T1000 (cell line): ENCODE data around the gene SPSB1.

Experiments used
- DNase-seq: peaks from one replicate; lab custom pipeline; 2025; ENCODE audit warnings: mixed read lengths; lab: John Stamatoyannopoulos, UW

The SPSB1 gene

GRCh38 chr1:9292361-9293240 is at the start of gene SPSB1:
TSS of gene SPSB1 (plus strand) at chr1:9292894. CDS start at chr1:9355892, 62,998 bp downstream.
- peak; percentile 64 for DNase-seq

- no peak for DNase-seq
Measured at GRCh38 chr1:9243066-9243739, 49.5 kb upstream of the SPSB1 start.

DNA sequence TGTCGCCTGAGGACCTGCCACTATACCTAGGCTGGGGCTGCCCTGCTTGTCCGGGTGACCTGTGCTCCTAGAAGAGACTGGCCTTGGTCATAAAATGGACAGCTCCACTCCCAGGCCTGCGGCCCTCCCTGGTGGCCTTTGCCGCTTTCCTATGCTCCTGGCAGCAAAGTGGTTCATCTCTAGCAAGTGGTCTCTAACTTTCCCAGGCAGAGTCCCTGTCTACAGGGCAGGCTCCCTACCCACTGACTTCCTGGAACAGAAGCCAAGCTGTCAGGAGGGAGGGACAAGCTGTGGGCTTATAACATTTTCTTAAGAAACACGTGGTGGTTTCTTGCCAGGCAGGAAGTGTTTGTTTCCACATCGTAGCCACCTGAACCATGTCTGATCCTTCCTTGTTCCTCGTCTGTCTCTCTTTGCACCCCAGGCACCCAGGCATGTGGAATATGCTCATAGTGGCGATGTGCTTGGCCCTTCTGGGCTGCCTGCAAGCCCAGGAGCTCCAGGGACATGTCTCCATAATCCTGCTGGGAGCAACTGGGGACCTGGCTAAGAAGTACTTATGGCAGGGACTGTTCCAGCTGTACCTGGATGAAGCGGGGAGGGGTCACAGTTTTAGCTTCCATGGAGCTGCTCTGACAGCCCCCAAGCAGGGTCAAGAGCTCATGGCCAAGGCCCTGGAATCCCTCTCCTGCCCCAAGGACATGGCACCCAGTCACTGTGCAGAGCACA is 48.0 kb upstream of the SPSB1 start:
- DNase-seq = no peak

DNA sequence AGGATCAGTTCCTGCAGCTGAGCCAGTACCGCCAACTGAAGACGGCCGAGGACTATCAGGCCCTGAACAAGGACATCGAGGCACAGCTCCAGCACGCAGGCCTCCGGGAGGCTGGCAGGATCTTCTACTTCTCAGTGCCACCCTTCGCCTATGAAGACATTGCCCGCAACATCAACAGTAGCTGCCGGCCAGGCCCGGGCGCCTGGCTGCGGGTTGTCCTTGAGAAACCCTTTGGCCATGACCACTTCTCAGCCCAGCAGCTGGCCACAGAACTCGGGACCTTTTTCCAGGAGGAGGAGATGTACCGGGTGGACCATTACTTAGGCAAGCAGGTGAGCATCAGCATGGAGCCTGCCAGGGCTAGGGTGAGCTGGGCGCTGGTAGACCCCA is 47.5 kb upstream of the SPSB1 start:
- DNase-seq = no peak

GRCh38 chr1:9245661-9246060 is 47.0 kb upstream of the SPSB1 start:
- DNase-seq = no peak

- no peak for DNase-seq
Measured at GRCh38 chr1:9246215-9246614, 46.5 kb upstream of the SPSB1 start.

- DNase-seq = no peak
Measured at GRCh38 chr1:9246841-9247785, 45.6 kb upstream of the SPSB1 start.

DNA sequence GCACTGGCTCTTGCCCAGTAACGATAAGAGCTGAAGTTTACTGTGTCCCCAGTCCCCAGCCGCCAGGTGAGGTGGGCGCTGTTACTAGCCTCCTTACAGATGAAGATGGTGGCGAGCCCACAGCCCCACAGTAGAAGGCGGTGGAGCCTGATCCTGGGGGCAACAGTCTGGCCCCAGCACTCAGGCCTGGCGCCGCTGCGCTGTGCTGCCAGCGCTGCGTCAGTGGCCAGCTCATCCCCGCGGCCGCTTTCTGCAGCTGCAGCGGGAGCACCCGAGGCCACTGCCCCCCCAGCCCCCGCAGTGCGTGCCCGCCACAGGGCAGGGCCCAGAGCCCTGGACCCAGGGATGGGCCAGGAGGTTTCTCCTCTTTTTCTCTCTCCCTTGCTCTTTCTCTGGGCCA is 44.8 kb upstream of the SPSB1 start:
- DNase-seq = no peak

- DNase-seq = no peak
Measured at GRCh38 chr1:9248341-9249262, 44.1 kb upstream of the SPSB1 start.

GRCh38 chr1:9249263-9249533 is 43.5 kb upstream of the SPSB1 start:
- DNase-seq = no peak

DNA sequence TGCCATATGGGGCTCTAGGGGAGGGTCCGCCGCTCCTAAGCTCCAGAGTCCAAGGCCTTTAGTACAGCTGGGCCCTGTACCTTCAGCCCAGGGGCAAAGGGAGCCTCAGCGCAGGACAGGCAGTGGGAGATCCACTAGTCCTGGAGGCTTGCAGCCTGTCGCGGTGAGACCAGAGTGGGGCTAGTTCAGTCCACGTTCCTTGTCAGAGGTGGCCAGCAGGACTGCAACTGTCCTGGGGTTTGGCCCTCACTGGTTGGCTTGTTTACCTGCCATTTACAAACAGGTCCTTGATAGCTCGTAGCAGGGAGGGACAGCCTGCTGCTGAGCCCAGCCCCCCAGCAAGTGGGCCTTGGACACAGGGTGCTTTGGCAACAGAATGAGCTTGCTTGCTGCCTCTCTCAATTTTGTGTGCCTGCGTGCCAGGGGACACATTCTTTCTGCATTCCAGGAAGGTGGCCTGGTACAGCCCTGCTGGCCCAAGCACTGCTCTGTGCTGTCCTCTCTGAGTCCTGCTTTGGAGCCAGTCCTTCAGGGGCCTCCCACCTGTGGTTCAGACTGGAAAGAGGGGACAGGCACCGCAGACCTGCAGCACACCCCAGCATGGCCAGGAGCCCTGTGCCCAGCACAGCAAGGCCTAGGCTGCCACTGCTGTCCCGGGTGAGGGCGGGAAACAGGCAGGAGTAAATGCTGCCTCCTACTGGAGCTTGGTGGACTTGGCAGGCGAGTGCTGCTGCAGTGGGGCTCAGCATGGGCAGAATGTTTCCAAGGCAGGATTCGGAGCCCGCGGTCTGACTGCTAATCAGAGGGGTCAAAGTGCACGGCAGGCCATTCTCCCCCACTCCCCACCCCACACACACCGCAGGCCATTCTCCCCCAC is 42.9 kb upstream of the SPSB1 start:
- no peak for DNase-seq

- no peak for DNase-seq
Measured at GRCh38 chr1:9250411-9251381, 42.0 kb upstream of the SPSB1 start.

DNA sequence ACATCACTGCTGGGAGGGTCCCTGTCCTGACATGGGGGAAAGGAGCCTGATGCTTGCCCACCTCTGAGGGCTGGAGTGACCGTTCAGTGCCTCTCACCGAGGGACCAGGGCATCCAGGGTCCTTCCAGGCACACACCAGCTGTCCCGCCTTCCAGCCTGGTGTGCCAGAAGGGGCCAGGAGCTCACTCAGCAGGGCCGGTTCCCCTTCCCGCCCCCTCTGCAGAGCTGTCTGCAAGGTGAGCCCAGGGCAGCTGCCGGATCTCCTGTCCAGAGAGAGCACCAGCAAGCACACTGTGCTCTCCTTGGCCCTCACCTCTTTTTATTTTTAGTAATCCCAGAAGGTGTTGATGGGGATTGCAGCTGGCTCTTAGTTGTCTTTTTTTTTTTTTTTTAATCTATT is 41.2 kb upstream of the SPSB1 start:
- DNase-seq = no peak

- DNase-seq = no peak
Measured at GRCh38 chr1:9253004-9253403, 39.7 kb upstream of the SPSB1 start.

DNA sequence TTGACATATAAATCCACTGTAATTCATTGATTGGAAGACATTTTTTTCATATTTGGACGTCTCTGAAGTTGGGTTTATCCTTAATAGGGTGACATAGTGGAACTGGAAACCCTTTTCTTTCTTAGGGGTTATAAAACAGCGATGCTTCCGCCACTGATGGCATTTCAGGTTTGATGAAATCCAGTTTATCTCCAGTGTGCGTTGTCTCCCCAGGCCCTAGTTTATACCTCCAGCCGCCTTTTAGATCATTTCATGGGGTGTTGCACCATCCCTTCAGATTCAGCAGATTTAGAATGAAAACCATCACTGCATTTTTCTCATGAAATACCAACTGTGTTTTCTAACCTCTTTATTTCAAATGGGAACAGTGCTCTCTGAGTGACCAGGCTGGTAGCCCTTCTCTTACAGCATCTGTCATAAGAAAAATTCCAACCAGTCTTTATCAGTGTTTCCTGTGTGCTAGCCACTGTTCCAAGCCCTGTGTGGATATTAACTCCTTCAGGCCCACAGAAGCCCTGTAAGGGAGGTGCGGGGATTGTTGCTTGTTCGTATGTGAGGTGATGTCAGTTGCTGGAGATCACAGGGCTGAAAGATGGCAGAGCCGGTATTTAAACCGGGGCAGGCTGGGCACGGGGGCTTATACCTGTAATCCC is 39.1 kb upstream of the SPSB1 start:
- DNase-seq = no peak

GRCh38 chr1:9256332-9256731 is 36.4 kb upstream of the SPSB1 start:
- DNase-seq = no peak

- DNase-seq = no peak
Measured at GRCh38 chr1:9257851-9258250, 34.8 kb upstream of the SPSB1 start.

- DNase-seq = no peak
Measured at GRCh38 chr1:9258629-9259028, 34.1 kb upstream of the SPSB1 start.
